Measurements from ENCODE around the gene SOX18. TPM values are rescaled to one million over a fixed set of nuclear protein-coding genes. Genes with fewer than 3 reads are reported as not detected.

Gene SOX18
- total RNA-seq, 6 donors from 2014 or later = 6.3 to 138 (median 37.7) TPM

- peaks cover 36 to 61% (median 49%) of the 10 kb centered on the region in 4 donors for H3K4me1 ChIP-seq
Measured at GRCh38 chr20:64056889-64057627, 7.6 kb upstream of the SOX18 start.

GRCh38 chr20:64056639-64056888 lies 7.1 kb upstream of the SOX18 start:
- 48 to 52% methylated on average over 5 to 7 of the region's 7 CpGs for WGBS, 2 donors
- Histone ChIP-seq H3K4me1 (peaks cover 35 to 65% (median 50%) of the 10 kb centered on the region in 4 donors), H3K36me3 (no peaks in the 10 kb centered on the region), H3K4me3 (peak overlapping the region in 2 of 4 donors; percentile 11 to 34), H3K9me3 (no peaks in the 10 kb centered on the region), H3K27ac (peak overlapping the region; percentile 85 to 93 (median 90)), H3K27me3 (peaks cover 0 to 2% (median 0%) of the 10 kb centered on the region in 4 donors)
- TF ChIP-seq CTCF (IDR thresholded peaks at IDR 0.05) (no peak), EP300 (IDR thresholded peaks at IDR 0.05) (no peak), POLR2AphosphoS5 (IDR thresholded peaks at IDR 0.05) (no peak), POLR2A (IDR thresholded peaks at IDR 0.05) (no peak)
- DNase-seq (no peak), ATAC-seq (ENCODE audit: low FRiP score in 2 of 2) (no peak)

More at GRCh38 chr20:64056889-64057627, 7.6 kb upstream of the SOX18 start:
- Histone ChIP-seq H3K36me3 (no peaks in the 10 kb centered on the region), H3K4me3 (peak overlapping the region in 3 of 4 donors; percentile 6 to 34 (median 23)), H3K9me3 (no peaks in the 10 kb centered on the region), H3K27ac (peak overlapping the region; percentile 85 to 93 (median 90)), H3K27me3 (no peaks in the 10 kb centered on the region)
- no peak for ATAC-seq (ENCODE audit: low FRiP score in 2 of 2)
- 55 to 61% methylated on average over 21 to 35 of the region's 39 CpGs for WGBS, 2 donors
- no peak for TF ChIP-seq POLR2A (IDR thresholded peaks at IDR 0.05)
- TF ChIP-seq POLR2AphosphoS5 (IDR thresholded peaks at IDR 0.05) = no peak
- no peak for TF ChIP-seq EP300 (IDR thresholded peaks at IDR 0.05)
- no peak for TF ChIP-seq CTCF (IDR thresholded peaks at IDR 0.05)
- no peak for DNase-seq

DNA sequence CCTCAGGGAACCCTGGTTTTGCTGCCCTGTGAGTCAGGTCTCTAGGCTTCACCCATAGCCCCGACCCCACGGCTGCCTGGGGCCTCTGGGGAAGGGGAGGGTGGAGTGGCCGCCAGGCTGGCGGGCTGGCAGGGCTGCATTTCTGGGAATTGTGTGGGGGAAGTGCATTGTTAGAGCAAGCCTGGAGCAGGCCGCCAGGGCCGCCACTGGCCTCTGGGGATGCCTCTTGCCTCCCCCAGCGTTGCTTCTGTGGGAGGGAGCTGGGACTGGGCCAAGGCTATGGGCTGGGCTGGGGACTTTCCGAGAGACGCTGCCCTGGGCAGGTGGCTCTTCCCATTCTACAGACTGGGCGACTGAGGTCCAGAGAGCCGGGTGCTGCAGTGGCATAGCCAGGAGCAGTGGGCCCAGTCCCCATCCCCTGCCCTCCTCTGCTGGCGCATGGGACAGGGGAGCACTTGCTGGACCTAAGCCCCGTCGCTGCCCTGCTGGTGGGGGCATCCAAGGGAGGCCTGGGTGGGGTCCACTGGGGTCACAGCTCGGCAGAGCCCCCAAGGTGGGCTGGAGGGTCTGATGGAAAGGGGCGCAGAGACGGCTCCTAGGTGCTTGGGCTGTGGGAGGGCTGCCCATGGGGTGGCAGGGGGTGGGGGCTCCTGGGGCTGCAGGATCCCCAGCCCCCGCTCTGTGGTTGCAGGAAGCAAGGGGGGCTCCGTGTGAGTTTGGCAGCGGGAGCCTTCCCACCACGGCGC lies 6.6 kb upstream of the SOX18 start:
- WGBS, 2 donors = 20 to 46% methylated on average over 1 to 18 of the region's 22 CpGs
- no peaks in the 10 kb centered on the region for H3K9me3 ChIP-seq
- peak overlapping the region; percentile 85 to 93 (median 90) for H3K27ac ChIP-seq
- H3K4me3 ChIP-seq = peak overlapping the region in 1 of 4 donors; percentile 11
- H3K36me3 ChIP-seq = no peaks in the 10 kb centered on the region
- H3K27me3 ChIP-seq = peaks cover 0 to 6% (median 0%) of the 10 kb centered on the region in 4 donors
- peak in 4 of 6 experiments; percentile 8 to 40 (median 28) for TF ChIP-seq CTCF (IDR thresholded peaks at IDR 0.05)
- peak; percentile 68 to 69 for TF ChIP-seq POLR2AphosphoS5 (IDR thresholded peaks at IDR 0.05)
- peak in 1 of 4 donors; percentile 68 for TF ChIP-seq EP300 (IDR thresholded peaks at IDR 0.05)
- TF ChIP-seq POLR2A (IDR thresholded peaks at IDR 0.05) = no peak
- H3K4me1 ChIP-seq = peaks cover 35 to 65% (median 51%) of the 10 kb centered on the region in 4 donors
- ATAC-seq (ENCODE audit: low FRiP score in 2 of 2) = peak in 1 of 2 donors; percentile 3
- DNase-seq = peak in 1 of 2 donors; percentile 47

DNA sequence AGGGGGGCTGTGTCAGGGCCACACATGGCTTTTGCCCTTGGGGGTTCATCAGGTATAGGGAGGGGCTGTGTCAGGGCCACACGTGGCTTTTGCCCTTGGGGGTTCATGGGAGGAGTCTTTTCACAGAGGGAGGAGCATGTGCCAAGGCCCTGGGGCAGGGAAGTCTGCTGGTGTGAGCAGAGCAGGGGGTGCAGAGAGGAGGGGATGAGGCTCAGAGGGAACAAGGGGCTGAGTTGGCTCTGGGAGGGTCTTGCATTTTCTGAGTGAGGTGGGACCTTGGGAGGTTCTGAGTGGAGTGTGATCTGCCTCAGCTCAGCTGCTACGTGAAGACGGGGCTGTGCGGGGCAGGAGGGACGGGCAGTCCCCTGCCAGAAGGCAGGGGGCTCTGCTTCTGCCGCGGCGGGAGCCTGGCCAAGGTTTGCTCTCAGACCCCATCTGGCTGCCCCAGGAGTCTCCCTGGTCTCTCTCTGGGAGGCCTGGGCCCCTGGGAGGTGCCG lies 6.0 kb upstream of the SOX18 start:
- H3K27ac ChIP-seq = peak overlapping the region; percentile 85 to 93 (median 90)
- peaks cover 0 to 9% (median under 1%) of the 10 kb centered on the region in 4 donors for H3K27me3 ChIP-seq
- H3K4me3 ChIP-seq = no peak overlapping the region
- peaks cover 35 to 68% (median 54%) of the 10 kb centered on the region in 4 donors for H3K4me1 ChIP-seq
- TF ChIP-seq POLR2AphosphoS5 (IDR thresholded peaks at IDR 0.05) (no peak), POLR2A (IDR thresholded peaks at IDR 0.05) (no peak), CTCF (IDR thresholded peaks at IDR 0.05) (no peak), EP300 (IDR thresholded peaks at IDR 0.05) (no peak)
- WGBS, 2 donors = 51 to 57% methylated on average over 5 to 8 of the region's 9 CpGs
- DNase-seq (no peak), ATAC-seq (ENCODE audit: low FRiP score in 2 of 2) (no peak)
- no peaks in the 10 kb centered on the region for H3K9me3 ChIP-seq
- H3K36me3 ChIP-seq = no peaks in the 10 kb centered on the region

Measured in upper lobe of left lung (tissue), 6 donors.